KMS-11 (cell line): ENCODE results near the gene KIAA0513.

Experiments
- H2AFZ ChIP-seq: fragments of 200-600 bp; sonication (generic); 2 replicates; pipeline ENCODE4 v1.6.1; 2016; ENCODE audit warnings: antibody characterized with exemption, mixed run types, low read depth
- H3K27ac ChIP-seq: fragments of 200-600 bp; sonication (generic); 2 replicates; pipeline ENCODE4 v1.6.1; 2016; ENCODE audit warnings: mild to moderate bottlenecking, mixed run types
- H3K27me3 ChIP-seq: fragments of 200-600 bp; sonication (generic); 2 replicates; pipeline ENCODE4 v1.6.1; 2017; ENCODE audit warnings: mild to moderate bottlenecking, low read depth, mixed run types, moderate library complexity; ENCODE audit not compliant: insufficient read depth
- H3K36me3 ChIP-seq: fragments of 200-600 bp; sonication (generic); 2 replicates; pipeline ENCODE4 v1.6.1; 2017; ENCODE audit warnings: mild to moderate bottlenecking, mixed run types; ENCODE audit not compliant: insufficient read depth
- H3K4me1 ChIP-seq: fragments of 200-600 bp; sonication (generic); 2 replicates; pipeline ENCODE4 v1.6.1; 2016; ENCODE audit warnings: mild to moderate bottlenecking, low read depth, mixed run types; ENCODE audit not compliant: poor library complexity, severe bottlenecking
- H3K4me2 ChIP-seq: fragments of 200-600 bp; sonication (generic); 2 replicates; pipeline ENCODE4 v1.7.0; 2016; ENCODE audit warnings: mild to moderate bottlenecking, mixed run types
- H3K4me3 ChIP-seq: fragments of 200-600 bp; sonication (generic); IDR thresholded peaks from 2 replicates; pipeline ENCODE4 v1.6.1; 2017; ENCODE audit warnings: low read depth, low read length, mixed read lengths; ENCODE audit not compliant: insufficient read depth
- H3K79me2 ChIP-seq: fragments of 200-600 bp; sonication (generic); 2 replicates; pipeline ENCODE4 v1.6.1; 2016; ENCODE audit warnings: low read depth, mixed run types; ENCODE audit not compliant: insufficient read depth
- H3K9ac ChIP-seq: fragments of 200-600 bp; sonication (generic); 2 replicates; pipeline ENCODE4 v1.6.1; 2016; ENCODE audit warnings: mild to moderate bottlenecking, mixed run types
- H4K20me1 ChIP-seq: fragments of 200-600 bp; sonication (generic); 2 replicates; pipeline ENCODE4 v1.6.1; 2016; ENCODE audit warnings: mild to moderate bottlenecking, mixed run types; ENCODE audit not compliant: insufficient read depth
- TF ChIP-seq, protein P1 (sequence below): fragments of 200-600 bp; sonication (generic); conservative IDR thresholded peaks from 2 replicates; pipeline ENCODE4 v1.6.1; 2017; ENCODE audit warnings: low read depth, mild to moderate bottlenecking, antibody characterized with exemption, low read length, moderate library complexity, mixed read lengths

The KIAA0513 gene

DNA sequence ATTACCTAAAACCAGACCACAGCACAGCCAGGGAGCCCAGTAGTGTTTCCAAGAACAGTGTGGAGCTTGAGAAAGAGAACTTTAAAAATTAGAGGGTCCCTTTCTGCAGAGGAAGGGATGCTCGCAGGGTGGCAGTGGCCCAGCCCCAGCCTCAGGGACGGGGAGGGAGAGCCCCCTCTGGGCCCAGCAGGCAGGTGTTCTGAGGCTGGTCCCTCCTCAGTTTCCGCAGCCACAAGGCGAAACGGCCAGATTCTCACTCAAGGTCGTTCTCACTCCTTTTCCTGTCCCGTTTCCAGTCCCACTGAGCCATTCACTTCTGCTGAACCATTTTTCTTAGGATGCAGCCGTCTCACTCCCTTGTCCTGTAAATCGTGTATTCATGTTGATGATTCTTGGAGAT lies 64.7 kb downstream of the KIAA0513 start:
- Histone ChIP-seq H4K20me1 (no peaks in the 10 kb centered on the region), H3K27me3 (peaks cover 41% of the 10 kb centered on the region; the same call in 1 of the 2 replicates), H3K4me1 (no peaks in the 10 kb centered on the region), H3K79me2 (no peaks in the 10 kb centered on the region), H3K9ac (no peak overlapping the region), H3K27ac (no peak overlapping the region), H3K36me3 (no peaks in the 10 kb centered on the region), H3K4me3 (no peak overlapping the region), H2AFZ (no peak overlapping the region), H3K4me2 (no peak overlapping the region)
- TF ChIP-seq, protein P1, sequence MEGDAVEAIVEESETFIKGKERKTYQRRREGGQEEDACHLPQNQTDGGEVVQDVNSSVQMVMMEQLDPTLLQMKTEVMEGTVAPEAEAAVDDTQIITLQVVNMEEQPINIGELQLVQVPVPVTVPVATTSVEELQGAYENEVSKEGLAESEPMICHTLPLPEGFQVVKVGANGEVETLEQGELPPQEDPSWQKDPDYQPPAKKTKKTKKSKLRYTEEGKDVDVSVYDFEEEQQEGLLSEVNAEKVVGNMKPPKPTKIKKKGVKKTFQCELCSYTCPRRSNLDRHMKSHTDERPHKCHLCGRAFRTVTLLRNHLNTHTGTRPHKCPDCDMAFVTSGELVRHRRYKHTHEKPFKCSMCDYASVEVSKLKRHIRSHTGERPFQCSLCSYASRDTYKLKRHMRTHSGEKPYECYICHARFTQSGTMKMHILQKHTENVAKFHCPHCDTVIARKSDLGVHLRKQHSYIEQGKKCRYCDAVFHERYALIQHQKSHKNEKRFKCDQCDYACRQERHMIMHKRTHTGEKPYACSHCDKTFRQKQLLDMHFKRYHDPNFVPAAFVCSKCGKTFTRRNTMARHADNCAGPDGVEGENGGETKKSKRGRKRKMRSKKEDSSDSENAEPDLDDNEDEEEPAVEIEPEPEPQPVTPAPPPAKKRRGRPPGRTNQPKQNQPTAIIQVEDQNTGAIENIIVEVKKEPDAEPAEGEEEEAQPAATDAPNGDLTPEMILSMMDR, result no peak

DNA sequence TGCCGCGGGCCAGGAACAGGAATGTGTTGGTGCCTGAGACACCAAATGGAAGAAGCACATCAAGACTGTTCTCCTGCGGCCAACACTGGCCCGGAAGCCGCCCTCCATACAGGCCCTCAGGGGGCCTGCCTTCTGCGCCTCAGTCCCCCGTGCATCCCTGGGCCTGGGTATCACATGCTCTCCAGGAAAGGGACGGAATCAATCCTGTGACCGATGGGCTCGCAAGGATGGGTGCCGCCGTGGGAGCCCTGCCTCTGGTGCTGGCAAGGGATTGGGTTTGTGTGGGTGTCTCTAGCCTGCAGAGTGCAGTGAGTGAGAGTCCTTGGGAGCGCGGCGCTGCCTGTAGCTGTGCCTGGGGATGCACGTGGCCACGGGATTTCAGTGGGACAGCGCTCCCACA lies 65.3 kb downstream of the KIAA0513 start:
- Histone ChIP-seq H3K4me1 (no peaks in the 10 kb centered on the region), H4K20me1 (no peaks in the 10 kb centered on the region), H3K27me3 (peaks cover 47% of the 10 kb centered on the region; the same call in 1 of the 2 replicates), H3K4me3 (no peak overlapping the region), H2AFZ (no peak overlapping the region), H3K27ac (no peak overlapping the region), H3K9ac (no peak overlapping the region), H3K36me3 (no peaks in the 10 kb centered on the region), H3K79me2 (no peaks in the 10 kb centered on the region), H3K4me2 (no peak overlapping the region)
- TF ChIP-seq, protein P1, result no peak

DNA sequence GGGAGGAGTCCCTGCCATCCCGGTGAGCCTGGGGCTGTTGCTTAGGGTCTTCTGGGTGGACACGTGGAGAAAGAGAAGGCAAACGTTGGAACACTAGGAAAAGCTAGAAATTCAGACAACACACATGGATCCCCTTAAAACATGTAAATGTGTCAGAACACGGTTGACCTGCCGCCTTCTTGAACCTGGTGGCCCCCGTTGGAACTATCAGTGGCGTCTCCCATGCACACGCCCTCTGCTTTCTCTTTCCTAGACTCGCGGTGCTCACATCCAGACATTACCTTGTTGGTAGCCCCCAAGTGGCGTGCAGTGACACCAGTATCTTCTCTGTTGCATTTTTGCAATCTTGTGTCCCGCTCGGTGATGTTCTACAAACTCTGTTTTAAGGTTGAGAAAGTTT lies 66.1 kb downstream of the KIAA0513 start:
- H3K27ac ChIP-seq, result no peak overlapping the region
- no peaks in the 10 kb centered on the region for H3K4me1 ChIP-seq
- H3K4me2 ChIP-seq, result no peak overlapping the region
- peaks cover 54% of the 10 kb centered on the region; the same call in 1 of the 2 replicates for H3K27me3 ChIP-seq
- no peaks in the 10 kb centered on the region for H4K20me1 ChIP-seq
- TF ChIP-seq, protein P1, result no peak
- H3K9ac ChIP-seq, result no peak overlapping the region
- no peaks in the 10 kb centered on the region for H3K36me3 ChIP-seq
- H3K4me3 ChIP-seq, result no peak overlapping the region
- no peak overlapping the region for H2AFZ ChIP-seq
- H3K79me2 ChIP-seq, result no peaks in the 10 kb centered on the region

DNA sequence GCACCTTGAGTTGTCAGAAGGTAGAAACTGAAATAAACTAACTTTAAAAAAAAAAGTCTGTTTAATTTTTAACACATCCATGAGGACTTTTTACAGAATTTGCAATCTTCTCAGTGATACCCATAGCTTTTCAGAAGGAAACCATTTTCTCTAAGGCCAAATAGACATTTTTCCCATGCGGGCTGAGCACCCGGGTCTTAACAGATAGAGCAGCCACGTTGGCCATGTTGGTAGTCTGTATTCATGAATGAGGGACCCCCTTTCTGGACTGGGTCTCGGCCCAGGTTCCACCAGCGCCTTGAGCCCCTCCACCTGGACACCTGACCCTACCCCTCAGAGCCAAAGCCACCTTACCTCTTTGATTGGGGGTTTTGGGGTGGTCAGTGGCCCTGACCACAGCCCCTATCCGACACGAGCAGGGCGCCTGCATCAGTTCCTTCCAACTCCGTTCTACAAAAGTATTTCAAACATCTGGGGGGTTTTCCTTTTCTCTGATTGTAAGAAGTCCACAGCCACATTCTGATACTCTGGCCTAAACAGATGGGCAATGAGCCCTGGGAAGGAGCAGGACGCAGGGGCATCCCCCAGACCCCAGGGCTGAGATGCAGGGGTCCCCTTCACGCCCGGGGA lies 66.7 kb downstream of the KIAA0513 start:
- no peak overlapping the region for H3K4me3 ChIP-seq
- no peaks in the 10 kb centered on the region for H3K79me2 ChIP-seq
- no peak overlapping the region for H3K9ac ChIP-seq
- no peak overlapping the region for H2AFZ ChIP-seq
- H3K36me3 ChIP-seq, result no peaks in the 10 kb centered on the region
- no peaks in the 10 kb centered on the region for H3K4me1 ChIP-seq
- H3K27ac ChIP-seq, result no peak overlapping the region
- peaks cover 57% of the 10 kb centered on the region; the same call in 1 of the 2 replicates for H3K27me3 ChIP-seq
- TF ChIP-seq, protein P1, result no peak
- H3K4me2 ChIP-seq, result no peak overlapping the region
- no peaks in the 10 kb centered on the region for H4K20me1 ChIP-seq
